Pancreas (tissue), 10 donors: Measurements from ENCODE around the gene SMIM44. TPM values are rescaled to one million over a fixed set of nuclear protein-coding genes. Genes with fewer than 3 reads are reported as not detected.
A peak's percentile ranks its signal among the peaks of the same experiment; 100 is the strongest.

ENCODE experiments used
- ATAC-seq, 4 donors: fragments of 200-7000 bp; cut with Tn5 transposase; one replicate each; pipeline versions ENCODE4 v1.8.0 to v1.9.1; 2020; ENCODE audit warnings: mild to moderate bottlenecking in 4 of 4, moderate library complexity in 4 of 4
- DNase-seq, 6 donors: peaks; one replicate each; pipeline ENCODE4 v3.0.0-alpha.2; 2020
- FAIRE-seq: peaks from 2 replicates; lab custom pipeline; 2012; peaks lifted over from hg19 to GRCh38; lab: Jason Lieb, UNC
- H3K27ac ChIP-seq, 4 donors: fragments of 200-600 bp; sonication (generic); 1 replicate in 3 of 4; 2 replicates in 1 of 4; pipeline versions ENCODE4 v1.5.0 to v1.8.0; 2020
- H3K27me3 ChIP-seq, 4 donors: fragments of 200-600 bp; one replicate each; pipeline ENCODE4 v1.8.0; 2021
- H3K36me3 ChIP-seq, 3 donors: fragments of 200-600 bp; sonication (generic) in 1 of 3; one replicate each; pipeline versions ENCODE4 v1.5.0 to v1.8.0; 2020 to 2021
- H3K4me1 ChIP-seq, 3 donors: fragments of 200-600 bp; one replicate each; pipeline ENCODE4 v1.8.0; 2021
- H3K4me3 ChIP-seq, 4 donors: fragments of 200-600 bp; sonication (generic) in 2 of 4; one replicate each; pipeline versions ENCODE4 v1.5.0 to v1.8.0; 2020 to 2021
- H3K9me3 ChIP-seq, 4 donors: fragments of 200-600 bp; one replicate each; pipeline ENCODE4 v1.8.0; 2021
- CTCF ChIP-seq, 4 donors: fragments of 200-600 bp; sonication (generic) in 3 of 4; IDR thresholded peaks; one replicate each; pipeline versions ENCODE4 v1.5.0 to v1.8.0; 2021; ENCODE audit warnings: antibody characterized with exemption in 4 of 4
- WGBS, 2 donors: extraction: QIAGEN DNeasy Blood & Tissue Kit; methylation state at CpG; one replicate each; pipeline ENCODE4 v1.1.7; 2013; 5-methylcytosine and 5-hydroxymethylcytosine counted together
- intact Hi-C, 3 donors: fragments of 100-400 bp; cut with DNase I; formaldehyde crosslinking; loops; one replicate each; pipeline versions ENCODE4 v1.11.1 to v1.14.2; 2022
- polyA plus RNA-seq, 2 donors: library from polyadenylated mRNA; stranded (reverse); fragments of 200-250 nt; gene quantifications; one replicate each; pipeline ENCODE4 v1.2.3, GENCODE V29; 2013
- total RNA-seq, 6 donors: library from RNA; stranded (reverse); fragmentation: NEBNext Ultra II Directional in 4 of 6; extraction: Animal tissue kit (Norgen Biotek cat#: 25700) in 4 of 6; gene quantifications; one replicate each; pipeline versions ENCODE4 v1.2.1 to v1.2.4, GENCODE V29; 2021 to 2023
- donor health status: healthy with polysubstance abuse.
- donor health status: DM: no; HTN: no; CAD: no; lungs with moderate emphysema.
- donor health status: DM: no; HTN: no; CAD: no.
- donor health status: control.
- donor health status: control.
- donor health status: Bipolar disorder and iron deficiency.
- donor health status: DM: yes; HTN: yes; CAD: no.
- donor health status: DM: no; HTN: no; CAD: no.
- donor health status: DM: no; HTN: no; CAD: no.
- donor health status: DM: yes; HTN: yes; CAD: no.

Gene SMIM44
- total and polyA plus RNA-seq, 8 donors, result 0.92 TPM; not detected in 7

GRCh38 chr19:3464587-3465235 is 18.5 kb downstream of the SMIM44 start:
- H3K4me3 ChIP-seq, result no peak overlapping the region
- no peak for TF ChIP-seq CTCF (IDR thresholded peaks at IDR 0.05)
- peaks cover 0 to 8% (median 4%) of the 10 kb centered on the region in 3 donors for H3K4me1 ChIP-seq
- H3K27ac ChIP-seq, result no peak overlapping the region
- no peak for FAIRE-seq
- intact Hi-C loops, result loop anchor here in 1 of 3 donors (5.0 kb wide), 1 partner anchor 142 kb away; no protein-coding TSS in a partner anchor
- H3K36me3 ChIP-seq, result peaks cover 3 to 19% (median 11%) of the 10 kb centered on the region in 3 donors
- 84 to 86% methylated on average over 28 to 31 of the region's 31 CpGs for WGBS, 2 donors
- ATAC-seq, result no peak
- peak in 2 of 6 donors; percentile 23 to 39 for DNase-seq
- H3K27me3 ChIP-seq, result no peaks in the 10 kb centered on the region
- H3K9me3 ChIP-seq, result no peaks in the 10 kb centered on the region

- no peak for TF ChIP-seq CTCF (IDR thresholded peaks at IDR 0.05)
- intact Hi-C loops, result no loop called here
- Histone ChIP-seq H3K4me1 (peaks cover 0 to 16% (median 4%) of the 10 kb centered on the region in 3 donors), H3K36me3 (peaks cover 3 to 19% (median 11%) of the 10 kb centered on the region in 3 donors), H3K27ac (no peak overlapping the region), H3K27me3 (no peaks in the 10 kb centered on the region), H3K9me3 (no peaks in the 10 kb centered on the region), H3K4me3 (no peak overlapping the region)
- WGBS, 2 donors, result 83 to 88% methylated on average over 40 to 57 of the region's 57 CpGs
- FAIRE-seq, result no peak
- DNase-seq, result peak in 2 of 6 donors; percentile 20 to 42
- no peak for ATAC-seq
These were observed 19.3 kb downstream of the SMIM44 start for GRCh38 chr19:3463714-3464586.

GRCh38 chr19:3462991-3463713 is 20.1 kb downstream of the SMIM44 start:
- 87 to 89% methylated on average over 46 to 58 of the region's 58 CpGs for WGBS, 2 donors
- DNase-seq (peak in 3 of 6 donors; percentile 21 to 84 (median 51)), ATAC-seq (no peak), FAIRE-seq (no peak)
- Histone ChIP-seq H3K9me3 (no peaks in the 10 kb centered on the region), H3K27ac (no peak overlapping the region), H3K4me1 (peaks cover 0 to 17% (median 4%) of the 10 kb centered on the region in 3 donors), H3K4me3 (no peak overlapping the region), H3K27me3 (no peaks in the 10 kb centered on the region), H3K36me3 (peaks cover 3 to 19% (median 11%) of the 10 kb centered on the region in 3 donors)
- TF ChIP-seq CTCF (IDR thresholded peaks at IDR 0.05), result no peak
- intact Hi-C loops, result no loop called here

GRCh38 chr19:3459965-3460582 is 23.2 kb downstream of the SMIM44 start:
- FAIRE-seq, result no peak
- no peak overlapping the region for H3K4me3 ChIP-seq
- no peaks in the 10 kb centered on the region for H3K27me3 ChIP-seq
- no peak for TF ChIP-seq CTCF (IDR thresholded peaks at IDR 0.05)
- peak in 1 of 4 donors; percentile 2 for ATAC-seq
- H3K4me1 ChIP-seq, result peaks cover 0 to 17% (median 4%) of the 10 kb centered on the region in 3 donors
- 83 to 86% methylated on average over 15 of the region's 15 CpGs for WGBS, 2 donors
- intact Hi-C loops, result no loop called here
- H3K9me3 ChIP-seq, result no peaks in the 10 kb centered on the region
- DNase-seq, result no peak
- peak overlapping the region in 3 of 4 donors; percentile 33 to 81 (median 76) for H3K27ac ChIP-seq
- H3K36me3 ChIP-seq, result peaks cover 3 to 36% (median 20%) of the 10 kb centered on the region in 3 donors
